DMS 273 treated with DMSO at 0.1 percent for 48 hours (cell line): ENCODE measurements around the gene BRAT1.

Experiments used
- DNase-seq: peaks from one replicate; lab custom pipeline; 2025; lab: John Stamatoyannopoulos, UW

The BRAT1 gene

DNA sequence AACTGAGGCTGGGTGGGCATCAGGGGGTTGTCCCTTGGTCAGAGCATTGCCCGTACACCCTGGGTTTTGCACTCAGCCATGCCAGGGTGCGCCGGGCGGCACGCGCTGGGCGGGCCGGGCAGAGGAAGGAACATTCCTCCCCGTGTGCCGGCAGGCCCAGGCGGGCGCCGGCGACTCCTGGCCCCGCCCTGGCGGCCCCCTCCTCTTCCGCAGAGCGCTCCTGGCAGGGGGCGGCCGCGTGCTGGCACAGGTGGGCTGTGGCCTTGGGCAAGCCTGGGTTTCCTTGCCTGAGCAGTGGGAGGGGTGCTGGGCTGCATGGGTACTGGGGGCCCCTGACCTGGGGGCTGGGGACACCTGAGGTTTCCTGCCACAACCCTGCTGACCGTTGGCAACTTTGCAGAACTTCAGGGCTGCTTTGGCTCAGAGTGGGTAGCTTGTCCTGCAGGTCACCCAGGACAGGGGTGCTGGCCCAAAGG lies 31.8 kb downstream of the BRAT1 start:
- no peak for DNase-seq

DNA sequence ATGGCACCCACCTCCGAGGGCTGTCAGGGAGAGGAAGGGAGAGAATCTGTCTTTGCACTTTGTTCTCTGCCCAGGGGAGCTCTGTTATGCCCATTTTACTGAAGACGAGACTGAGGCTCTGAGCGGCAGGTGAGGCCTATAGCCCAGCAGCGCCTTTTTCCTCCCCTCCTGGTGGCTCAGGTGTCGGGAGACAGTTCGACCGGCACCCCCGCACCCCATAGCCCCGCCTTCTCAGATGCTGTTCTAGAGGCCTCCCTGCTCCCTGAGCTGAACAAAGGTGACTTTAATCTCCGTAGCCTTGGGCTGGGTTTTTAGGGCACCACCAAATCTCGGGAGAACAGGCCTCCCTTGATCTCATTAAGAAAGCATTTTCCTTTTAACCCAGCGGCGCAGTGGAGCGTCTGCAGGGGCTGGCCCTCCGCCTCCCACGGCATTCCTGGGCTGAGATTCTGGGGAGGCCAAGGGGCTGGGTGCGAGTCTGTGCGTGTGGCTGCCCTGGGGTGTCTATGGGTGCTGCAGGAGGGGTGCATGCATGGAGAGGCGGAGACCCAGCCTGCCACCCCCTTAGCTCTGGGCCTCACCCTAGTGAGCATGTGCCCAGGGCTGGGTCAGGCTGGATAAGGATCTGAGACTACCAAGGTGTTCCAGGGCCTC lies 32.4 kb downstream of the BRAT1 start:
- no peak for DNase-seq

DNA sequence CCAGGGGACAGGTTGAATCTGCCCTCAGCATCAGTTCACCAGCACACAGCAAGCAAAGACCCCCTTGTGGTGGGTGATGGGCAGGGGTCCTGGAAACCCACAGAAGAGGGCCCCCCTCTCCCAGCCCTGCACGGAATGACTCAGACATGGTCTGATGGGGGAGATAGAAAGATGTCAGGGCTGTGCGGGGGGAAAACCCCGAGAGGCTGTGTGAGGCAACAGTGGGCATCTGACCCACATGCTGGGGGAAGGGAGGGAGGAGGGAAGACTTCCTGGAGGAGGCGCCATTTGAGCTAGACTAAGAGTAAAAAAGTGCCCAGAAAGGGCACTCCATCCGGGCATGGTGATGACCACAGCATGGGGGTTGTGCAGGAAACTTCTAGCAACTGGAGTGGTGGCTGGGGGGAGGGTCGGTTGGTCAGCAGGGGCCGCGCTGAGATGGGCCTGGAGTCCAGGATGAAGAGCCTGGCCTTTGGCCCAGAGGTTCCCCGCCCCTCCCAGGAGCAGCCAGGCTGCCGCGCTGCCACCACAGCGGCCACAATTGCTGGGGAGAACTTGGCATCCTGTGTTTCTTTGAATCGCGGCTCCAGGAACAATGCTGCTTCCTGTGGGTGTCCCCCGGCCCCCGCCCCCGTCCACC lies 33.3 kb downstream of the BRAT1 start:
- no peak for DNase-seq

DNA sequence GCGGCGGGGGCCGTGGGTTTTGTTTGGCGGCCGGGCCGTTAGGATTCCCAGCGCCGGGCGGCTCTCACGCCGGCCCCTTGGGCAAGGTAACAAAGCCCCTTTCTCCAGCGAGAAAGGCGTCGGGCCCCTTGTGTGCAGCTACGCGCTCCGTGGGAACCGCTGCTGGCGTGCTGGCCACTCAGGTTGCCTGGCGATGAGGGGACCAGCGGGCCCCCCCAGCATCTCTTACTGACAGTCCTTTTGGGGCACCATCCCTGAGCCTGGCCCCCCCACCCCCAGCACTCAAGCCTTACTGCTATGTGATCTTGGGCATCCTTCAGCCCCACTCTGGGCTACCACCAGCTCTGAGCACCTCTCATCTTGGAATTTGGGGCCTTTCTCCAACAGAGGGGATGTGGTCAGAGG lies 34.0 kb downstream of the BRAT1 start:
- no peak for DNase-seq

DNA sequence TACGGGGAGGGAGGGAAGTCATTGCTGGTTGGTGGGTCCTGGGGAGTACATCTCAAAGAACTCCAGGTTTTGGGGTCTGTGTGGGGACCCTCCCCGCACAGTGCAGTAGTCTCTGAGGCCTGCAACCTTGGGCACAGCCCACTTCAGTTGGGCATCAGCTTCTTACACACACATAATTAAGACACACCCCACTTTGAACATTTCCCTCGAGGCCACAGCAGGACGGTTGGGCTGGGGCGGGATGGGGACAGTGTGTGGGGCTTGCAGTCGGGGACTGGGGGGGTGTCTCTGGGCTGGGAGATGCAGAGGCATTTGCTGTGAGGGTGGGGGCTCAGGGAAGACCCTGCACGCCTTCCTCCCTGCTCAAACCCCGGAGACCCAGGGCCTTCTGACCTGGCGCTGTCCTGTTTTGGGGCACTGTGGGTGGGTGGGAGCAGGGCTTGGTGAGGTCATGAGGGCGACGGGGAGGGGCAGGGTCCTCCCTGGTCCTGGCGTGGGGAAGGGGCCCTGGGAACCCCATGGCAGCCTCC lies 34.5 kb downstream of the BRAT1 start:
- no peak for DNase-seq

DNA sequence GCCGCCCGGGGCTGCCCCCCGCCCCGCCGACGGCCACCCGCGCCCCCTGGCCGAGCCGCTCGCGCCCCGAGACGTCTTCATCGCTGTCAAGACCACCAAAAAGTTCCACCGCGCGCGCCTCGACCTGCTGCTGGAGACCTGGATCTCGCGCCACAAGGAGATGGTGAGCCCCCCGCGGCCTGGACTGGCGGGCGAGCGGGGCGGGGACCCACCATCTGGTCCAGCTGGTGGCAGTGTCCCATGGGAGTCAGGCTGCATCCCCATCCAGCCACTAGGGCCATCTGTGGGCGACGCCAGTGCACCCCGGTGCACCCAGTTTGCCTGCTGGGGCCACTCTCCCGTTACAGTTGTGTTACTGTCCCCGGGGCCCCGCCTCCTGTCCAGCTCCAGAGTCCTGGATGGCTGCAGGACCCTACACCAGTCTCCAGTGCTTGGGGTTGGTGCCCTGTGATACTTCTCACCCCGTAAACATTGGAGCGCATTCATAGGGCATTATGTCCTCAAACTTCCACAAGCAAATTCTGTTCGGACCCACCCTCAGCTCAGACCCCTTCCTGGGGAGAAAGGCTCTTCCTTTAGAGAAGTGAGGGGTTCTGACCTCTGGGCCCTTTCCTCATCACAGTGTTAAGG lies 35.1 kb downstream of the BRAT1 start:
- DNase-seq = no peak

DNA sequence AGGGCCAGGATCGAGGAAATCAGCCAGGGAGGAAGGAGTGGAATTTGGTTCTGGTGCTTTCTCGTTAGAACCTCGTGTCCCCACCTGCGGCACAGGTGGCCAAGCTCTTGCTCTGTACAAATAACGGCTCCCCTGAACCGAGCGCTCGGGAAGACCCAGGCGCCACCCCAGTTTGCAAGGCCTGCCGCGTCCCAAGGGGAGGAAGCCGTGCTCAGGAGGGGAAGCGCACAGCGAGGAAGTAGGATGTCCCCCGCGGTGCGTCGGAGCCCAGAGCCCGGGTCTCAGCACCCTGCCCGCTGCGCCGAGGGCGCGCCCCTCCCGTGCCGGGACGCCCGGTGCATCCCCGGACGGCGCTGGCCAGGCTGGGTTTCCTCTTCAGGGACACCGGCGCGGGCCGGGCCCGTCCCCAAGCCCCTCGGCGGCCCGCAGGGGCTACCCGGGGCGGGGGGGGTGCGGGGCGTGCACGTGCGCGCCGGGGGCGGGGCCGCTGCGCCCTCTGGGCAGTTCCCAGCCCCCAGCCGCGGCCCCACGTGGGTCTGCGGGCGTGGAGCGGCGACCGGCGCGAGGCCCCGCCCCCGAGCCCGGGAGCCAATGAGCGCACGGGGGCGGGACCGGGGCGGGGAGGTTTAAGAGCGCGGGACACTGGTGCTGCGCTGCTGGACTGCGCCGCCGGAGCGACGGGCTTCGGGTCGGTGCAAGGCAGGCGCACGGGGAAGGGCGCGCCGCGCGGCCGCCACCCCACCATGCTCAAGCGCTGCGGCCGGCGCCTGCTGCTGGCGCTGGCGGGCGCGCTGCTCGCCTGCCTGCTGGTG lies 36.0 kb downstream of the BRAT1 start, which contains the start of gene LFNG:
LFNG (plus strand) TSS at position 656 of the 812 bp plus-strand sequence; CDS start at position 744, 88 bp downstream.
- peak; percentile 75 for DNase-seq

DNA sequence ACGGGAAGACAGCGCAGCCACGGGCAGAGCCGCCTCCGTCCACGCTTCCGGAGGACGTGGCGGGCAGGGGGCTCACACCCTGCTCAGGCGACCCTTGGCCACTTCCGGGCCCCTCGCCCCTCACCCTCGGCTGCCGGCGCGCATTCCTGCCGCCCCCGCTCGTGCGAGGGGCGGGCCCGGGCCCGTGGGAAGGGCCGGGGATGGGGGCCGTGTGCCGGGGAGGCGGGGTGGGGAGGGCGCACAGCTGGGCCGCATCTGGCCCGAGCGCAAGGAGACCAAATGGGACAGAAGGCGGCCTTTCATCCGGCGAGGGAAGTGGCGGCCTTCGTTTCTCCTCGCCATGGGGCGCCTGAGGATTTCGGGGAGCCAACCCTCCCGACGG lies 36.6 kb downstream of the BRAT1 start:
- no peak for DNase-seq

DNA sequence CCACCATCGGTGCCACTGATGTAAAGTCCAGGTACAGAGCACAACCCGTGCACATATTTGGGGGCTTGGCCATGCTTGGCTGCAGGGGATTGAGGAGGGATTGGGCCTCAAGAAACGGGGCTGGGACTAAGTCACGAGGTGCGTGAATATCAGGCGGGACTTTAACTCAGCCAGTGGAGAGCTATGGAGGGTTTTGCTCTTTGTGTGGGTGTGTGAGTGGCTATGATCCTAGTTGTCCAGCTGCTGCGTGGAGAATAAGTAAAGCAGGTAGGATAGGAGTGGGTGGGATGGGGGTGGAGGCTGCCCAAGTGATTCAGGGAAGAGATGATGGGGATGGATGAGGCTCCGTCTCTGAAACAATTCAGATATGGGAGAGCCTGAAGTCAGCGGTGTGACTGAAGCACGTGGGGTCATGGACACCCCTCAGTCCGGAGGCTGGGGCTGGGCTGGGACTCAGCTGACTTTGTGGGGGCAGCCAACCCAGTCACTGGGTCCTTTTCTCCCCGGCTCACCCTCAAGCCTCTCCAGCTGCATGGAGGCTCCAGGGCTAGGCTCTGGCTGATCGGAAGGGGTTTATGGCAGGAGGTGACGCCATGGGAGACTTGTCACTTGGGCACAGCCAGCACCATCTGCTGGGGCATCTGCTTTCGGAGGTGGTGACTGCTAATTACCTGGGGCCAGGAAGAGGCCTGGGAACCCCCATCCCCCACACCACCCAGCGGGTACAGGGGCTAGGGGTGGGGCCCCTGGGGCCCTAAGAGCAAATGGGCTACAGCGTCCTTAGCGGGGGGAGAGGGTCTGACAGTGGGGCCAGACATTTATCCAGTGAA lies 37.4 kb downstream of the BRAT1 start:
- DNase-seq = peak; percentile 83

DNA sequence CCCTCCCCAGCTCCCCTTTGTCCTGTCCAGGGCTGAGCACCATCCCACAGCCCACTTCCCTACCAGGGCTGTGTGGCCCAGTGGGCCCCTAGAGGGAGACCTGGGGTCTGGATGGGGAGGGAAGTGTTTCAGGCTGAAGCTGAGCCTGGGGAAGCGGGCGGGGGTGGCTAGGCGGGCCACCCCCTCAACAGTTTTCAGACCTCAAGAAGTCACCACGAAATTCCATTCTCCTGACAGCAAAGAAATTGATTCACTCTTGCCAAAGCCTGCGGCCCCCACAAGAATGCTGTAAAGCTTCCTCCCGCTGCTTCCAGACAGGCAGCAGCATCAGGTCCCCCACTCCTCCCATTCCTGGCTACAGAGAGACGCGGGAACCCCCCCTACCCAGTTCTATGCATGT lies 38.3 kb downstream of the BRAT1 start:
- no peak for DNase-seq

DNA sequence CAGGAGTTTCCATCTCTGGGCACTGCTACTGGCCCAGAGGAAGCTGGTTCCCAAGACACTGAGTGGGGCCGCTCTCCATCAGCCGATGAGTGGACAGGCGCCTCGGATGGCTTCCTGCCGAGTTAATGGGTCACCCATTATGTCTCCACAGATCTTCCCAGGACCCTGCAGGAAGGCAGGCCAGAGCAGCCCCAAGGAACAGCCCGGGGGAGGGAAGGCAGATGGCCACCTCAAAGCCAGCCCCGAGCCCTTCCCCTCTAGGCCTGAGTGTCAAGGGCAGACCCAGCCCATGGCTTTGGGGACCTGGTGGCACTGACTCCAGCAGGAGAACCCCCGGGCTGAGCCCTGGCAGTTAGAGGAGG lies 39.1 kb downstream of the BRAT1 start:
- no peak for DNase-seq

DNA sequence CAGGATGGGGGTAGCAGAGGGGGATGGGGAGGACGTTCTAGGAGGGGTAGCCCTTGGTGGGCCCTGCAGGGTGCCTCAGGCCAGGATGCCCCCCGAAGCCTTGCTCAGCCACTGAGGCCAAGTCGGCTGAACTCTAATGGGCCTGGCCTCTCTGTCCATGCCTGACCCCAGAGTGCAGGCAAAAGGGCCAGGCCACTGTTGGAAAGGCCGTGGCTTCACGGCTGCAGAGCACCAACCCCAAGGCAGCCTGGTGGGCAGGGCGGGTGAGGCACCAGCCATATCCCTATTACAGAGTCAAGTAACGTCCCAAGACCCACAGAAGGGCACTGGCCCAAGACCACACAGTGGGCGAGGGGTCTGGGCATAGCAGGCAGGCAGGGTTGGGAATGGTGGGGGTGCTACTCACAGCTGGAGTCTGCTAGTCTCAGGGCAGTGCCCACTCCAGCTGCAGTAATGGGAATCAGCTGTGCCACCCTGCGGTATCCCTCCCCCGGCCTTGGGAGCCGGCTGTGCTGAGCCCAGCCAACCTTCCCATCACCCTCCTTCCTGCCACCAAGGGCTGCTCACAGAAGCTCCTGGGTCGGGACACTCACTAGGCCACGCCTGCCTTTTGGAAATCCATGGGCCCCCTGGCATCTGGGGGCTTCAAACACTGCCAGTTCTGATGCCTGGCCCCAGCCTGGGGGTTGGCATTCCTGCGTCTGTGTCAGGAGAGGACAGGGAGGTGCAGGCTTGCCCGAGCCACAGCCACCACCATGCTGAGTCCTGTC lies 39.7 kb downstream of the BRAT1 start:
- no peak for DNase-seq

DNA sequence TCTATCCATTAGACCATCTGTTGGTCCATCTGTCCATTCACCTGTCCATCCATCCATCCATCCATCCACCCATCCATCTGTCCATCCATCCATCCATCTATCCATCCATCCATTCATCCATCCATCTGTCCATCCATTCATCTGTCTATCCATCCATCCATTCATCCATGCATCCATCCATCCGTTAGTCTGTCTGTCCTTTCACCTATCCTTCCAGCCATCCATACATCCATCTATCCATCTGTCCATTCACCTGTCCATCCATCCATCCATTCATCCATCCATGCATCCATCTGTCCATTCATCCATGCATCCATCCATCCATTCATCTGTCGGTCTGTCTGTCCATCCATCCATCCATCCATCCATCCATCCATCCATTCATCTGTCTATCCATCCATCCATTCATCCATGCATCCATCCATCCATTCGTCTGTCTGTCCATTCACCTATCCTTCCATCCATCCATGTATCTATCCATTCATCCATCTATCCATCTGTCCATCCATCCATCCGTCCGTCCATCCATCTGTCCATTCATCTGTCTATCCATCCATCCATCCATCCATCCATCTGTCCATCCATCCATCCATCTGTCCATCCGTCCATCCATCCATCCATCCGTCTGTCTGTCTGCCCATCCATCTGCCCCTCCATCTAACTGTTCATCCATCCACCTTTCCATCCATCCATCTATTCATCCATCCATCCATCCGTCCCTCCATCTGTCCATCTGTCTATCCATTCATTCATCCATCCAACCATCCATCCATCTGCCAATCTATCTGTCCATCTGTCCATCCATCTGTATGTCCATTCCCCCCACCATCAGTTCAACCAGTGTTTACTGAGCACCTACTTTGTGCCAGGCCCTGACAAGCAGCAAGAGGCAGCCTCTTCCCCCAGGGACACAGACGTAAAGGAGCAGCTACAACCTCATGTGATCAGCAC lies 40.6 kb downstream of the BRAT1 start:
- DNase-seq = no peak

DNA sequence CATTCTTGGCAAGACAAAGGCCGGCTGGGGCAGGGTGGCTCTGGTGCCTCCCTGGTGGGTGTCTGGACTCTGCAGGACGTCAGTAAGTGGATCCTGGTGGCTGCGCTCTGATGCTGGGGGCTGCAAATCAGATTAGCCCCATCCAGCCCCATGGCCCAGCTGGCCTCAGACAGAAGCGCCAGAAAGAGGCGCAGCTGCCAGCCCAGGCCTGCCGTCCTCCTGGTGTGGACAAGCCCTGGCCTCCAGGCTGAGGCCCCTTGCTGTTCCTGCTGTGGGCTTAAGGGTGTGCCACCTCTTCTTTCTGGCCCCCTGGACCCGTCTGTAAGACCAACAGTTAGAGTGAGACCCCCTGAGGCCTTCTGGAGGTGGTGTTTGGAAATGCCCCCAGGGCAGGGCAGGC lies 41.6 kb downstream of the BRAT1 start:
- DNase-seq = no peak

DNA sequence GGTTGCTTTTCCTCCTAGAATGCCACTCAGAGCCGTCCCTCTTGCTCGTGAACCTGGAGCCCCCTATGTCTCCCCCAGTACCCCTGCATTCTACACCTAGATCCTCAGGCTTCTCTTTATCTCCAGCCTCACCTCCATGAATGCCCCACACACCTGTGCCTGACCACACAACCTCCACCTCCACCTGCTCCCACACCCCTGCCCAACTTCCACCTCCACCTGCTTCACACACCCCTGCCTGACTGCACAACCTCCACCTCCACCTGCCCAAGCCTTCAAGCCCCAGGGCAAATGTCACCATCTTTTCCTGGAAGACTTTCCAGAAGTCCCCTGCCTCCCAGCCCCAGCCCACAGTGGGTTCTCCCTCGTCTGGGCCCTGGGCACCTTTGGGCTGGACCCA lies 42.6 kb downstream of the BRAT1 start:
- no peak for DNase-seq

DNA sequence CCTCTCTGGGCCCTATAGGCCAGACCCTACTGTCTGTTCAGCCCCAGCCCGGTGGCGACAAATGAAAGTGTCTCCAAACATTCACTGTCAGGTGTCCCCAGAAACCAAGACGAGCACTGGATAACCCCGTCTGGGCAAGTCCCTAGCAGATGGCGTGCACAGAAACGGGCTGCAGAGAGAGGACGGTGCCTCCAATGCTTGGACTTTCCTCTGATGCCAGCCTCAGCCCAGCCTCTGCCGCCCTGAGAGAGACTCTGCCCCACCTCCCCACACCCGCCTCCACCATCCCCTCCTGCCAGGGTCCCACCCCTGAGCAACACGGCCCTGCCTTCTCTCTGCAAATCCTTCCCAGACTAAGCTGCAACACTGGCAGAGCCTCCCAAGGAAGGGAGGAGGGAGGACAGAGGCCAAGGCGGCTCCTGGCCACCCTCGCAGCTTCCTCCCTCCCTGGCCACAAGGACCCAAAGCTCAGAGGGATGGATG lies 43.1 kb downstream of the BRAT1 start:
- no peak for DNase-seq

DNA sequence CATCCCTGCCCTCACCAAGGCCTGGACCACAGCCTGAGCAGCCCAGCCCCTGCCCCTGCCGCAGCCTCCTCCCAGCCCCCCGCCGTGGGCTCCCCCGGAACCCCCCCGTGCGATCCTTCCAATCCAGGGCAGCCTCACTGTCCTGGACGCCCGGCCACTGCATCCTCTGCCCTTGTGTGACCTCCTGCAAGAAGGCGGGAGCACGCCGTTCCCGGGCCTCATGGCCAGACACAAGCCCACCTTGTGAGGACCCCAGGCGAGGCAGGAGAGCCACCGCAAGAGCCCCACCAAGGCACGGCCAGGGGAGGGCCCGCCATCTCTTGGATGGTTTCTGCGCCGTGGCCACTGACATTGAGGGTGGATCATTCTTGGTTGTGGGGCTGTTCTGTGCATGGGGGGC lies 43.6 kb downstream of the BRAT1 start:
- DNase-seq = no peak

DNA sequence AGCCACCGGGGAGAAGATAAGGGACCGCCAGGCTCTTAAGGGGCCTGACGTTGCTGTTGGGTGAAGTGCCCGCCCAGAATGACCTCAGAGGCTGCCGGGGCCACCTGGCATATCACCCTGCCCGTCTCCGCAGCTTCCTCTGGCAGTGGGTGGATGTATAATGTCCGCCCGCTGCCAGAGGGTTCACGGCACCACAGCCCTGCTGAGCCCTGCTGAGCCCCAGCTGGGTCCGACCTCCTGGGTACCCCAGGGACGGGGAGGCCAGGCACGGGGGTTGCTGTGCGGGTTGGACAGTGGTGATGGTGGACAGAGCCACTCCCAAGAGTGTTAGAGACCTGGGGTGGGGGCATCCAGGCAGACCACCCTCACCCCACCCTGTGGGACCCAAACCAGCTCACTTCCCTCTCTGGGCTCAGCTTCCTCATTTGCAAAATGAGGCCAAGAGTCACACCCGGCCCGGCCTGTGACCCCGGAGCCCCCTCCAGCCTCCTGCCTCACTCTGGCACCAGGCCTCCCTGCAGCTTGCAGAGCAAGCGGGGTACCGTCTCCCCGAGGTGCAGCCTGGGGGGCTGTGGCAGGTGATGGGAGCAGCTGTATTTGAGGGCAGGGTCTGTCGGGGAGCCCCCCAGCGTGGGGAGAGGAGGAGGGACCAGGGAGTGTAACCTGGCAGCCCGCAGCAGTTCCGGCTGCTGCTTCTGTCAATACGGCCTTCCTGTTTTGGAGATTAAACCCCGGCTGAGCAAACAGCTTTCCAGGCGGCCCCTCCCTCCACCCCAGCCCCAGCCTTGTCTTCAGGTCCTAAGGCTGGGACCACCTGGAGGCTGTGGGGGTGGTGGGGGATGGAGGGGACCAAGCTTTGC lies 44.2 kb downstream of the BRAT1 start:
- DNase-seq = no peak
